HG02642 (cell line): ENCODE results near the gene MAPK12.

Experiments used
- ATAC-seq: cut with Tn5 transposase; IDR thresholded peaks from one replicate; pipeline ENCODE4 v1.9.1; 2021; ENCODE audit warnings: mild to moderate bottlenecking; ENCODE audit not compliant: unreplicated experiment, poor library complexity

Gene MAPK12

GRCh38 chr22:50261615-50262459 lies at the start of gene MAPK12:
Gene MAPK12 (minus strand): TSS chr22:50261683. CDS start chr22:50261509, 174 bp downstream.
- no peak for ATAC-seq

- ATAC-seq = no peak
These were observed 49.5 kb upstream of the MAPK12 start for GRCh38 chr22:50310949-50311444.

- no peak for ATAC-seq
These were observed 48.7 kb upstream of the MAPK12 start for GRCh38 chr22:50310031-50310722.

- no peak for ATAC-seq
These were observed 48.1 kb upstream of the MAPK12 start for GRCh38 chr22:50309601-50309991.

GRCh38 chr22:50308986-50309600 lies 47.6 kb upstream of the MAPK12 start:
- no peak for ATAC-seq

GRCh38 chr22:50308597-50308935 lies 47.1 kb upstream of the MAPK12 start:
- no peak for ATAC-seq

GRCh38 chr22:50307890-50308596 lies 46.6 kb upstream of the MAPK12 start:
- ATAC-seq = no peak

- ATAC-seq = no peak
These were observed 45.6 kb upstream of the MAPK12 start, which contains the start of gene PLXNB2 for GRCh38 chr22:50306753-50307749. Gene PLXNB2 (minus strand): TSS chr22:50307646. CDS start chr22:50290584, 17,062 bp downstream.

- no peak for ATAC-seq
These were observed 44.6 kb upstream of the MAPK12 start for GRCh38 chr22:50305923-50306566.

GRCh38 chr22:50305393-50305922 lies 44.0 kb upstream of the MAPK12 start:
- ATAC-seq = no peak

- no peak for ATAC-seq
These were observed 43.3 kb upstream of the MAPK12 start for GRCh38 chr22:50304528-50305392.

GRCh38 chr22:50303848-50304527 lies 42.5 kb upstream of the MAPK12 start:
- no peak for ATAC-seq

- no peak for ATAC-seq
These were observed 42.0 kb upstream of the MAPK12 start for GRCh38 chr22:50303515-50303847.

GRCh38 chr22:50302564-50302963 lies 41.1 kb upstream of the MAPK12 start:
- no peak for ATAC-seq

- no peak for ATAC-seq
These were observed 40.6 kb upstream of the MAPK12 start for GRCh38 chr22:50302041-50302541.

- no peak for ATAC-seq
These were observed 40.1 kb upstream of the MAPK12 start for GRCh38 chr22:50301581-50301991.
